Measurements from ENCODE around the gene NTRK3.

GRCh38 chr15:87877114-87877810 lies 379.3 kb downstream of the NTRK3 start:
- no peak for TF ChIP-seq POLR2A (IDR thresholded peaks at IDR 0.05; ENCODE audit: low read length)
- TF ChIP-seq GATA1 (IDR thresholded peaks at IDR 0.05; ENCODE audit: low read depth, low read length): no peak

Measured in erythroblast (primary cell).